Thyroid gland (tissue), 4 donors: ENCODE measurements around the gene HYAL2.

Experiments
- POLR2A ChIP-seq, 2 donors: fragments of 450-650 bp; IDR thresholded peaks; one replicate each; pipeline ENCODE4 v1.6.1; 2017; ENCODE audit warnings: antibody characterized with exemption in 2 of 2, mild to moderate bottlenecking in 2 of 2, moderate library complexity in 1 of 2
- TF ChIP-seq, protein P1 (sequence below), 6 experiments: fragments of 200-600 bp in 3 of 6; fragments of 450-650 bp in 3 of 6; sonication (generic) in 3 of 6; IDR thresholded peaks; one replicate each; pipeline ENCODE4 v1.5.1; 2016 to 2019; ENCODE audit warnings: antibody characterized with exemption in 6 of 6, mild to moderate bottlenecking in 2 of 6, inconsistent platforms in 1 of 6, moderate library complexity in 1 of 6

DNA sequence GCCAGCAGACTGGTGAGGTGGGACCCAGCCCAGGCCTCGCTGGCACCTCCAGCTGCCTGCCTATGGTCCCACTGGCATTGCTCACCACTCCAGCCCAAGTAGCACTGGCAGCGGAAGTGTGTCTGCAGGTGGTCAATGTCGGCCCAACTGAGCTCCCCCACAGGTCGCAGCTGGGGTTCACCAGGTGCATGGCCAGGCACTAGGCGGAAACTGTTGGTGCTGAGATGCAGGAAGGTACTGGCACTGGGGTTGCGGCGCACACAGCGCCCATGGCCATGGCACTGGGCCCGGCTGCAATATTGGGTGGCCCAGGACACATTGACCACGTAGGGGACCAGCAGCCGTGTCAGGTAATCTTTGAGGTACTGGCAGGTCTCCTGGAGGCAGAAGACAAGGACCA lies 4.4 kb downstream of the HYAL2 start:
- TF ChIP-seq POLR2A (IDR thresholded peaks at IDR 0.05) = no peak
- TF ChIP-seq, protein P1, sequence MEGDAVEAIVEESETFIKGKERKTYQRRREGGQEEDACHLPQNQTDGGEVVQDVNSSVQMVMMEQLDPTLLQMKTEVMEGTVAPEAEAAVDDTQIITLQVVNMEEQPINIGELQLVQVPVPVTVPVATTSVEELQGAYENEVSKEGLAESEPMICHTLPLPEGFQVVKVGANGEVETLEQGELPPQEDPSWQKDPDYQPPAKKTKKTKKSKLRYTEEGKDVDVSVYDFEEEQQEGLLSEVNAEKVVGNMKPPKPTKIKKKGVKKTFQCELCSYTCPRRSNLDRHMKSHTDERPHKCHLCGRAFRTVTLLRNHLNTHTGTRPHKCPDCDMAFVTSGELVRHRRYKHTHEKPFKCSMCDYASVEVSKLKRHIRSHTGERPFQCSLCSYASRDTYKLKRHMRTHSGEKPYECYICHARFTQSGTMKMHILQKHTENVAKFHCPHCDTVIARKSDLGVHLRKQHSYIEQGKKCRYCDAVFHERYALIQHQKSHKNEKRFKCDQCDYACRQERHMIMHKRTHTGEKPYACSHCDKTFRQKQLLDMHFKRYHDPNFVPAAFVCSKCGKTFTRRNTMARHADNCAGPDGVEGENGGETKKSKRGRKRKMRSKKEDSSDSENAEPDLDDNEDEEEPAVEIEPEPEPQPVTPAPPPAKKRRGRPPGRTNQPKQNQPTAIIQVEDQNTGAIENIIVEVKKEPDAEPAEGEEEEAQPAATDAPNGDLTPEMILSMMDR (IDR thresholded peaks at IDR 0.05) = no peak
